Fibroblast of pulmonary artery (primary cell): Measurements from ENCODE around the gene IRF7.

Source experiments
- DNase-seq: peaks from one replicate; pipeline ENCODE4 v3.0.0-alpha.2; 2010; ENCODE audit warnings: low read depth
- H3K4me3 ChIP-seq: replicated peaks from 2 replicates; pipeline ENCODE4 v1.5.1; 2011; ENCODE audit warnings: low read depth, mild to moderate bottlenecking, control low read depth, low read length, moderate library complexity
- TF ChIP-seq, protein P1 (sequence below): IDR thresholded peaks from 2 replicates; pipeline ENCODE4 v1.5.1; 2011; ENCODE audit warnings: mild to moderate bottlenecking, control low read depth, low read length, inconsistent platforms; ENCODE audit errors: missing control alignments

The IRF7 gene

DNA sequence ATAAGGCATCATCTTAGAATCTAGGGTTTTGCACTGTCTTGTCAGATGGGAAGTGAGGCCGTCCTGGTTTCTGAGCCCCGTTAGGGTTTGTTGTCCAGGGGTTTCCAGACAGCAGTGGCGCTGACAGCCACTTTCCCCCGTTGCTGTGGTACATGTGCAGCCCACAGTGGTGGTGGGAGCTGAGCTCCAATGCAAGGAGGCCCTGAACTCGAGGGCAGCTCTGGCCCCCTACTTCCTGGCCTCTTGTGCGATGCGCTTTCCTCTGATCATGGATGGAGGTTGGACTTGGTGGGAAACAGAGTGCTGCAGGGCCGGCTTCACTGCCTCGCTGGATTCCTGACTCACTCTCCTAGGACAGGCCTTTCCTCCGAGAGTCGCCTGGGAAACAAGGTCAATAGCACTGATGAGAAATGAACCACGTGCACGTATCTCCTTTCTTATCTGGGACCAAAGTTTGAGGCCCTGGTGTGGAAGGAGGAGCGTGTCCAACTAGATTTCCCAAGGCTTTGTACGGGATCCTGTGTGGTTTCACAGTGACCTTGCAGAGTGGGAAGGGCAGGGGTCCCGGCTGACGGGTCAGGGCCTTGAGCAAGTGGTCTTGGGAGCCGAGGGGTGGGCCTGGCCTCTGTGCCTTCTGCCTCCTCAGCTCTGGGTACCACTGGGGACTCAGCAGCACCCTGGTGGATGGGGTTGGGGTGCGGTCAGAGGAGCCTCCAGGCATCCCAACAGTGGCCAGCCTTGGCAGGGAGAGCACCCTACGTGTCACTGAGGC, 35.7 kb downstream of the IRF7 start:
- H3K4me3 ChIP-seq = no peak overlapping the region
- TF ChIP-seq, protein P1, sequence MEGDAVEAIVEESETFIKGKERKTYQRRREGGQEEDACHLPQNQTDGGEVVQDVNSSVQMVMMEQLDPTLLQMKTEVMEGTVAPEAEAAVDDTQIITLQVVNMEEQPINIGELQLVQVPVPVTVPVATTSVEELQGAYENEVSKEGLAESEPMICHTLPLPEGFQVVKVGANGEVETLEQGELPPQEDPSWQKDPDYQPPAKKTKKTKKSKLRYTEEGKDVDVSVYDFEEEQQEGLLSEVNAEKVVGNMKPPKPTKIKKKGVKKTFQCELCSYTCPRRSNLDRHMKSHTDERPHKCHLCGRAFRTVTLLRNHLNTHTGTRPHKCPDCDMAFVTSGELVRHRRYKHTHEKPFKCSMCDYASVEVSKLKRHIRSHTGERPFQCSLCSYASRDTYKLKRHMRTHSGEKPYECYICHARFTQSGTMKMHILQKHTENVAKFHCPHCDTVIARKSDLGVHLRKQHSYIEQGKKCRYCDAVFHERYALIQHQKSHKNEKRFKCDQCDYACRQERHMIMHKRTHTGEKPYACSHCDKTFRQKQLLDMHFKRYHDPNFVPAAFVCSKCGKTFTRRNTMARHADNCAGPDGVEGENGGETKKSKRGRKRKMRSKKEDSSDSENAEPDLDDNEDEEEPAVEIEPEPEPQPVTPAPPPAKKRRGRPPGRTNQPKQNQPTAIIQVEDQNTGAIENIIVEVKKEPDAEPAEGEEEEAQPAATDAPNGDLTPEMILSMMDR = no peak
- peak; percentile 16 for DNase-seq

DNA sequence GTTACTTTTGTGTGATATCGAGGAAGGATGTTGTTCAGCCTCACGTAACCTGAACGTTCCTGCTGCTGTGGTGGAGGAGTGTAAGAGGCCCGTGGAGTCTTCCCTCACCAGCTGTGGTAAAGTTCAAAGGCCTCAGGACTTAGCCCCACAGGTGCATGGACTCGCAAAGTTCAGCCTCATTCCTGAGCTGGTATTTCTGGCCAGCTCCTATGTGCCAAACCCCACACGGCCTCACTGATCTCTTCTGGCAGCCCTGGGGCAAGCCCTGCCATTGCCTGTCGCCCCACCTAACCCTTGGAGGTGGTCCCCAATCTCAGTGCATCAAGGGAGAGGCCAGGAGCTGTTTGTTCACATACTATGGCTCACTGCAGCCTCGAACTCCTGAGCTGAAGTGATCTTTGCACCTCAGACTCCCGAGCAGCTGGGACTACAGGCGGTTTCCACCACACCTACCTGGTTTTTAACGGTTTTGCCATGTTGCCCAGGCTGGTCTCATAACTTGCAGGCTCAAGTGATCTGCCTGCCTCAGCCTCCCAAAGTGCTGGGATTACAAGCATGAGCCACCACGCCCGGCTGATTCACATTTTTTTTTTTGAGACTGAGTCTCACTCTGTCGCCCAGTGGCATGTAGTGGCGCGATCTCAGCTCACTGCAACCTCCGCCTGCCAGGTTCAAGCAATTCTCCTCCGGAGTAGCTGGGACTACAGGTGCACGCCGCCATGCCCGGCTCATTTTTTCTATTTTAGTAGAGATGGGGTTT, 37.3 kb downstream of the IRF7 start:
- DNase-seq = no peak
- peak overlapping the region; percentile 91 for H3K4me3 ChIP-seq
- TF ChIP-seq, protein P1 = no peak

DNA sequence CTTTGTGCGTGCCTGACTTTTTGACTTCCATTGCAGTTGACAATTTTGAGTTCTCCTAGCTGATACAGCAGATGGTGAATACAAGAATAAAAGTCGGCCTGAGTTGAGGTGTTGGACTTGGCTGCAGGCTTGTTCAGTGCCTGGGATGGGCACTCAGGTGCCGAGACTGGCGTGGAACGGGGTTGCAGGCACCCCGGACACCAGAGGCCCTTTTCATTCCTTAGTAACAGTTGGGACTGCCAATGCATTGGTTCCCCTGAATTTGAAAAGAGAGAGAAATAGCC, 38.2 kb downstream of the IRF7 start:
- peak overlapping the region; percentile 91 for H3K4me3 ChIP-seq
- TF ChIP-seq, protein P1 = no peak
- DNase-seq = no peak

DNA sequence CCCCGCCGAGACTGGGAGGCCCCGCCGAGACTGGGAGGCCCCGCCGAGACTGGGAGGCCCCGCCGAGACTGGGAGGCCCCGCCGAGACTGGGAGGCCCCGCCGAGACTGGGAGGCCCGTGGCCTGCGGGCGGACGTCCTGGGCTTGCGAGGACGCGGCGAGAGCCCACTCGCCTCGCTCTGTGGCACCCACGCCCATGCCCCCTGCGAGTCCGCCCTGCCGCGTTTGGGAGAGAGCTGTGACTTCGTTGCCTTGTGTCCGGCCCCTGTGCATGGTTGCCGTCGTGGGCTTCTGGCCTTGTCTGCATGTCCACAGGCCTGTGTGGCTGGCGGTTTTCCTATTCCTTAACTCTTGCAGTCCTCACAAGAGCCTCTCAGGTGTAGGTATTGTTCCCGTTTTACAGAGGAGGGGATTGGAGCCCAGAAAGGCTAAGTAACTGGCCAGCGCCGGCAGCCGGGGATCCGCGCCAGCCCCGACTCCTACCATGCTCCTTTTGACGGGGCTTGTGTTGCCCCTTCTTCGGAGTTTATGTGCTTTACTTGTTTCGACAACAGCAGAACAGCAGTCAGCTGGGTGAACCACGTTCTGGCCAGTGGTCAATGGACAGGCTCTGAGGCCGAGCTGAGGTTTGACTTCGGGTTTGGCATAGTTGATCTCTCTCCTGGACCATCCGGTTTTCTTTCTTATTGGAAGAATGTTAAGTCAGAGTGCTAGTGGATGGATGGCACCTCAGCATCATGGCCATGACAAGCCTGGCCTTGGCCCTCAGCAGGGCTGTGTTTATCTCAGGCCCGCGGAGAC, 38.7 kb downstream of the IRF7 start:
- TF ChIP-seq, protein P1 = no peak
- peak; percentile 11 for DNase-seq
- peak overlapping the region; percentile 91 for H3K4me3 ChIP-seq

DNA sequence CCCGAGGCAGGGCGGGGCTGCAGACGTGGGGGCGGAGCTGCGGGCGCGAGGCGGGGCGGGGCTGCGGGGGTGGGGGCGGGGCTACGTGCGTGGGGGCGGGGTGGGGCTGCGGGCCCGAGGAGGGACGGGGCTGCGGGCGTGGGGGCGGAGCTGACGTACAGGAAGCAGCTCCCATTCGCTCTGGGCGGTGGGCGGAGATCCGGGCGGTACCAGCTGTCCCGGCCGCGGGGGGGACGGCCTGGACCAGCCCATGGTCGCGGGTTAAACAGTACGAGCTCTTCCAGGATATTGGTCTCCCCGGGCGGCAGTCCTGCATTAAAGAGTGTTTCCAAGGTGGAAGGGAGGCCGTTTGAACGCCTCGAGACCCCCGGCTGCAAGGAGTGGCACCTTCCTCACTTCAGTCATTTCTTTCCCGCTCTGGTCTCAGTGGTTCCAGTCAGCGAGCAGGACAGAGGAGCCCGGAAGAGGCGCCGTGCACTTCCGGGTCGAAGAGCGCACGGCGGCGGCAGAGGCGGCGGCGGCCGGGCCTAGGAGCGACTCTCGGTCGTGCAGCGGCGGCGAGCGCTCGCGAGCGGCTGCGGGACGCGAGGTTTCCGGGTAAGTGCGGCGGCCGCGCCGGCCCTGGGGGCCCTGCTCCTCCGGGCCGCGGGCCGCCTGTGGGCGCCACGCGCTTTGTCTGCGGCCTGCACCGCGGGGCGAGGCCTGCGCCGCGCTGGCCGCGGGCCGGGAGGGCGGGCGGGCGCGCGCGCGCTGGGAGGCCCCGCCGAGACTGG, 39.6 kb downstream of the IRF7 start, which contains the start of gene PHRF1:
TSS of gene PHRF1 (plus strand) at position 475 of the 773 bp plus-strand sequence. CDS start 5,043 bp downstream, outside the sequence.
- DNase-seq = peak; percentile 96
- H3K4me3 ChIP-seq = peak within 1 kb of the TSS; percentile 91
- TF ChIP-seq, protein P1 = no peak

DNA sequence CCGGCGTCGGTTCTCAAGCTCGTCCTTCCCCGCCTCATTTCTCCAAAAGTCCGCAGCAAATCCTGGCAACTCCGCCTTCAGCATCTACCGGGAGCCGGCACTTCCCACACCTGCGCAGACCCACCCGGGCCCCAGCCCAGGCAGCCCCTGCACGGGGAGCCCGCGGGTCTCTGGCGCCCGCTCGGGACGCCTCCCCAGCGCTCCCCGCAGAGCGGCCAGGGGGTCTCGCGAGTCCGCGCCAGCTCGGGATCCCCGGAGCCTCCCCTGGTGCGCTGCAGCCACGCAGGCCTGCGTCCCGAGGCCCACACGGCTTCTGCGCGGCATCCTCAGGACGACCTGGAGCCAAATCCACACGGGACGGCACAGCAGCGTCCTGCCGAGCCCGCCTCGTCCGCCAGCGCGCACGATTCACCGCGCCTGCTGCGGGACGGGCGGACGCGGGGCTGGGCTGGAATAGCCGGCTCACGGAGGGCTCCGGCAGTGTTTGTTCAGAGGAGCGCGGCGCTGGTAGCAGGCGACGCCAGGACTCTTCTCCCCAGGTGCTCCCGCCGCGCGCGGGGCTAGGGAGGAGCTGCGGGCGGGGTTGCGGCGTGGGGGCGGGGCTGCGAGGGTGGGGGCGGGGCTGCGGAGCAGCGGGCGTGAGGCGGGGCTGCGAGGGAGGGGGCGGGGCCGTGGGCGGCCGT, 40.3 kb downstream of the IRF7 start:
- DNase-seq = peak; percentile 10

More for the DNA sequence above, 40.3 kb downstream of the IRF7 start:
- TF ChIP-seq, protein P1 = no peak
- H3K4me3 ChIP-seq = peak overlapping the region; percentile 61
